Smooth muscle cell (in vitro differentiated cells): ENCODE results near the gene WASL. TPM values are rescaled to one million over a fixed set of nuclear protein-coding genes. Genes with fewer than 3 reads are reported as not detected.
A peak's percentile ranks its signal among the peaks of the same experiment; 100 is the strongest.
"Not testable (repeated sequence)": the region's sequence is repeated elsewhere in the genome, so short reads cannot be mapped to it uniquely, and the experiment has no call there.

Experiments
- DNase-seq: peaks from one replicate; lab custom pipeline; 2025; ENCODE audit not compliant: unreplicated experiment; lab: John Stamatoyannopoulos, UW
- H2AFZ ChIP-seq: fragments of 200-600 bp; sonication (generic); 2 replicates; pipeline ENCODE4 v1.6.0; 2016; ENCODE audit warnings: antibody characterized with exemption, low read depth, mild to moderate bottlenecking
- H3F3A ChIP-seq: fragments of 200-600 bp; sonication (generic); 2 replicates; pipeline ENCODE4 v1.6.0; 2017; ENCODE audit warnings: antibody characterized with exemption, low read depth
- H3K27ac ChIP-seq: fragments of 200-600 bp; sonication (generic); 2 replicates; pipeline ENCODE4 v1.5.1; 2016; ENCODE audit warnings: low read depth, mild to moderate bottlenecking
- H3K27me3 ChIP-seq: fragments of 200-600 bp; sonication (generic); 2 replicates; pipeline ENCODE4 v1.6.1; 2016; ENCODE audit warnings: low read depth, mild to moderate bottlenecking
- H3K36me3 ChIP-seq: fragments of 200-600 bp; sonication (generic); 2 replicates; pipeline ENCODE4 v1.5.1; 2016; ENCODE audit warnings: low read depth
- H3K4me1 ChIP-seq: fragments of 200-600 bp; sonication (generic); 2 replicates; pipeline ENCODE4 v1.5.1; 2016; ENCODE audit warnings: low read depth
- H3K4me2 ChIP-seq: fragments of 200-600 bp; sonication (generic); 2 replicates; pipeline ENCODE4 v1.6.0; 2016; ENCODE audit warnings: mild to moderate bottlenecking
- H3K4me3 ChIP-seq: fragments of 200-600 bp; sonication (generic); 2 replicates; pipeline ENCODE4 v1.5.1; 2016; ENCODE audit warnings: mild to moderate bottlenecking
- H3K79me2 ChIP-seq: fragments of 200-600 bp; sonication (generic); 2 replicates; pipeline ENCODE4 v1.6.0; 2016; ENCODE audit warnings: low read depth, mild to moderate bottlenecking
- H3K9ac ChIP-seq: fragments of 200-600 bp; sonication (generic); 2 replicates; pipeline ENCODE4 v1.6.0; 2016; ENCODE audit warnings: low read depth
- H3K9me3 ChIP-seq: fragments of 200-600 bp; sonication (generic); replicated peaks from 2 replicates; pipeline ENCODE4 v1.5.1; 2016; ENCODE audit warnings: low read depth
- H4K20me1 ChIP-seq: fragments of 200-600 bp; sonication (generic); 2 replicates; pipeline ENCODE4 v1.6.0; 2016; ENCODE audit warnings: low read depth
- CTCF ChIP-seq: fragments of 200-600 bp; sonication (generic); IDR thresholded peaks from 2 replicates; pipeline ENCODE4 v1.5.1; 2017; ENCODE audit warnings: borderline replicate concordance, mild to moderate bottlenecking, antibody characterized with exemption; ENCODE audit not compliant: insufficient read depth, poor library complexity, severe bottlenecking
- WGBS: methylation state at CpG from one replicate; pipeline ENCODE4 v1.1.7; 2016; ENCODE audit warnings: low lambda C conversion rate; 5-methylcytosine and 5-hydroxymethylcytosine counted together
- polyA plus RNA-seq: library from polyadenylated mRNA; unstranded; fragments of >200 nt; fragmentation: Nextera tagmentation; extraction: Ambion mirVana; gene quantifications from 2 replicates; pipeline ENCODE4 v1.2.1, GENCODE V29; 2016
- total RNA-seq: library from RNA; depleted of rRNA; stranded (reverse); fragments of >200 nt; gene quantifications from 2 replicates; pipeline ENCODE4 v1.2.3, GENCODE V29; 2014

WASL gene
- total and polyA plus RNA-seq, 2 experiments from 2014 or later = 22.7 to 35.3 TPM

GRCh38 chr7:123727071-123727837, 21.5 kb downstream of the WASL start:
- no peak for DNase-seq
- 54% methylated on average over 4 of the region's 4 CpGs for WGBS
- H3K9ac ChIP-seq = no peak overlapping the region
- H3K4me3 ChIP-seq = no peak overlapping the region
- TF ChIP-seq CTCF = no peak
- H3K4me2 ChIP-seq = peak overlapping the region; percentile 33
- peaks cover 99% of the 10 kb centered on the region for H3K79me2 ChIP-seq
- H4K20me1 ChIP-seq = peaks cover 99% of the 10 kb centered on the region
- peaks cover 22% of the 10 kb centered on the region for H3K4me1 ChIP-seq
- no peaks in the 10 kb centered on the region for H3K9me3 ChIP-seq
- H3K36me3 ChIP-seq = no peaks in the 10 kb centered on the region
- no peak overlapping the region for H2AFZ ChIP-seq
- H3K27ac ChIP-seq = peak overlapping the region; percentile 45
- no peaks in the 10 kb centered on the region for H3F3A ChIP-seq
- H3K27me3 ChIP-seq = no peaks in the 10 kb centered on the region

GRCh38 chr7:123725586-123726171, 23.1 kb downstream of the WASL start:
- Histone ChIP-seq H3K27me3 (no peaks in the 10 kb centered on the region), H3K9ac (no peak overlapping the region), H3K4me3 (no peak overlapping the region), H2AFZ (no peak overlapping the region), H3F3A (no peaks in the 10 kb centered on the region), H3K4me2 (peak overlapping the region; percentile 76), H3K4me1 (peaks cover 22% of the 10 kb centered on the region), H3K9me3 (no peaks in the 10 kb centered on the region), H3K36me3 (no peaks in the 10 kb centered on the region), H4K20me1 (peaks cover 99% of the 10 kb centered on the region), H3K27ac (no peak overlapping the region), H3K79me2 (peaks cover 99% of the 10 kb centered on the region)
- WGBS = 63% methylated on average over 1 of the region's 1 CpG
- DNase-seq = no peak
- TF ChIP-seq CTCF = no peak

GRCh38 chr7:123724817-123725253, 24.0 kb downstream of the WASL start:
- no peaks in the 10 kb centered on the region for H3F3A ChIP-seq
- 29% methylated on average over 3 of the region's 3 CpGs for WGBS
- peaks cover 99% of the 10 kb centered on the region for H4K20me1 ChIP-seq
- no peaks in the 10 kb centered on the region for H3K27me3 ChIP-seq
- no peaks in the 10 kb centered on the region for H3K36me3 ChIP-seq
- no peak overlapping the region for H3K4me3 ChIP-seq
- H3K27ac ChIP-seq = peak overlapping the region; percentile 41
- no peak for DNase-seq
- H3K9me3 ChIP-seq = no peaks in the 10 kb centered on the region
- peak overlapping the region; percentile 7 for H3K9ac ChIP-seq
- peak overlapping the region; percentile 76 for H3K4me2 ChIP-seq
- H2AFZ ChIP-seq = no peak overlapping the region
- TF ChIP-seq CTCF = no peak
- peaks cover 99% of the 10 kb centered on the region for H3K79me2 ChIP-seq
- peaks cover 22% of the 10 kb centered on the region for H3K4me1 ChIP-seq

- Histone ChIP-seq H3K79me2 (peaks cover 99% of the 10 kb centered on the region), H3K36me3 (no peaks in the 10 kb centered on the region), H2AFZ (no peak overlapping the region), H3K4me2 (no peak overlapping the region), H3F3A (no peaks in the 10 kb centered on the region), H3K9ac (no peak overlapping the region), H4K20me1 (peaks cover 100% of the 10 kb centered on the region), H3K27me3 (no peaks in the 10 kb centered on the region), H3K4me1 (peaks cover 22% of the 10 kb centered on the region), H3K27ac (no peak overlapping the region), H3K4me3 (no peak overlapping the region), H3K9me3 (no peaks in the 10 kb centered on the region)
- 94% methylated on average over 3 of the region's 3 CpGs for whole genome bisulfite sequencing
- DNase-seq = no peak
- TF ChIP-seq CTCF = no peak
These were observed 24.9 kb downstream of the WASL start for GRCh38 chr7:123723913-123724312.

- peaks cover 100% of the 10 kb centered on the region for H4K20me1 ChIP-seq
- not testable (repeated sequence) for H3K9ac ChIP-seq, H2AFZ ChIP-seq, H3K4me2 ChIP-seq, H3K9me3 ChIP-seq, H3K27me3 ChIP-seq, H3K4me3 ChIP-seq, H3K36me3 ChIP-seq, DNase-seq, H3F3A ChIP-seq, H3K27ac ChIP-seq
- H3K4me1 ChIP-seq = peaks cover 18% of the 10 kb centered on the region
- 97% methylated on average over 3 of the region's 3 CpGs for WGBS
- peaks cover 96% of the 10 kb centered on the region for H3K79me2 ChIP-seq
These were observed 28.3 kb downstream of the WASL start for GRCh38 chr7:123720527-123720926.
